Smooth muscle cell (in vitro differentiated cells): ENCODE results near the gene SUN2. TPM values are rescaled to one million over a fixed set of nuclear protein-coding genes. Genes with fewer than 3 reads are reported as not detected.

Source experiments
- DNase-seq: peaks from one replicate; lab custom pipeline; 2025; ENCODE audit not compliant: unreplicated experiment; lab: John Stamatoyannopoulos, UW
- H2AFZ ChIP-seq: fragments of 200-600 bp; sonication (generic); 2 replicates; pipeline ENCODE4 v1.6.0; 2016; ENCODE audit warnings: antibody characterized with exemption, low read depth, mild to moderate bottlenecking
- H3F3A ChIP-seq: fragments of 200-600 bp; sonication (generic); 2 replicates; pipeline ENCODE4 v1.6.0; 2017; ENCODE audit warnings: antibody characterized with exemption, low read depth
- H3K27ac ChIP-seq: fragments of 200-600 bp; sonication (generic); 2 replicates; pipeline ENCODE4 v1.5.1; 2016; ENCODE audit warnings: low read depth, mild to moderate bottlenecking
- H3K27me3 ChIP-seq: fragments of 200-600 bp; sonication (generic); 2 replicates; pipeline ENCODE4 v1.6.1; 2016; ENCODE audit warnings: low read depth, mild to moderate bottlenecking
- H3K36me3 ChIP-seq: fragments of 200-600 bp; sonication (generic); 2 replicates; pipeline ENCODE4 v1.5.1; 2016; ENCODE audit warnings: low read depth
- H3K4me1 ChIP-seq: fragments of 200-600 bp; sonication (generic); 2 replicates; pipeline ENCODE4 v1.5.1; 2016; ENCODE audit warnings: low read depth
- H3K4me2 ChIP-seq: fragments of 200-600 bp; sonication (generic); 2 replicates; pipeline ENCODE4 v1.6.0; 2016; ENCODE audit warnings: mild to moderate bottlenecking
- H3K4me3 ChIP-seq: fragments of 200-600 bp; sonication (generic); 2 replicates; pipeline ENCODE4 v1.5.1; 2016; ENCODE audit warnings: mild to moderate bottlenecking
- H3K79me2 ChIP-seq: fragments of 200-600 bp; sonication (generic); 2 replicates; pipeline ENCODE4 v1.6.0; 2016; ENCODE audit warnings: low read depth, mild to moderate bottlenecking
- H3K9ac ChIP-seq: fragments of 200-600 bp; sonication (generic); 2 replicates; pipeline ENCODE4 v1.6.0; 2016; ENCODE audit warnings: low read depth
- H3K9me3 ChIP-seq: fragments of 200-600 bp; sonication (generic); replicated peaks from 2 replicates; pipeline ENCODE4 v1.5.1; 2016; ENCODE audit warnings: low read depth
- H4K20me1 ChIP-seq: fragments of 200-600 bp; sonication (generic); 2 replicates; pipeline ENCODE4 v1.6.0; 2016; ENCODE audit warnings: low read depth
- WGBS: methylation state at CpG from one replicate; pipeline ENCODE4 v1.1.7; 2016; ENCODE audit warnings: low lambda C conversion rate; 5-methylcytosine and 5-hydroxymethylcytosine counted together
- polyA plus RNA-seq: library from polyadenylated mRNA; unstranded; fragments of >200 nt; fragmentation: Nextera tagmentation; extraction: Ambion mirVana; gene quantifications from 2 replicates; pipeline ENCODE4 v1.2.1, GENCODE V29; 2016
- total RNA-seq: library from RNA; depleted of rRNA; stranded (reverse); fragments of >200 nt; gene quantifications from 2 replicates; pipeline ENCODE4 v1.2.3, GENCODE V29; 2014
- TF ChIP-seq, protein P1 (sequence below): fragments of 200-600 bp; sonication (generic); IDR thresholded peaks from 2 replicates; pipeline ENCODE4 v1.5.1; 2017; ENCODE audit warnings: borderline replicate concordance, mild to moderate bottlenecking, antibody characterized with exemption; ENCODE audit not compliant: insufficient read depth, poor library complexity, severe bottlenecking

The SUN2 gene
- total and polyA plus RNA-seq, 2 experiments from 2014 or later = 59.1 to 71.7 TPM

GRCh38 chr22:38741576-38741975 lies 14.2 kb downstream of the SUN2 start:
- H3K9ac ChIP-seq = no peak overlapping the region
- TF ChIP-seq, protein P1, sequence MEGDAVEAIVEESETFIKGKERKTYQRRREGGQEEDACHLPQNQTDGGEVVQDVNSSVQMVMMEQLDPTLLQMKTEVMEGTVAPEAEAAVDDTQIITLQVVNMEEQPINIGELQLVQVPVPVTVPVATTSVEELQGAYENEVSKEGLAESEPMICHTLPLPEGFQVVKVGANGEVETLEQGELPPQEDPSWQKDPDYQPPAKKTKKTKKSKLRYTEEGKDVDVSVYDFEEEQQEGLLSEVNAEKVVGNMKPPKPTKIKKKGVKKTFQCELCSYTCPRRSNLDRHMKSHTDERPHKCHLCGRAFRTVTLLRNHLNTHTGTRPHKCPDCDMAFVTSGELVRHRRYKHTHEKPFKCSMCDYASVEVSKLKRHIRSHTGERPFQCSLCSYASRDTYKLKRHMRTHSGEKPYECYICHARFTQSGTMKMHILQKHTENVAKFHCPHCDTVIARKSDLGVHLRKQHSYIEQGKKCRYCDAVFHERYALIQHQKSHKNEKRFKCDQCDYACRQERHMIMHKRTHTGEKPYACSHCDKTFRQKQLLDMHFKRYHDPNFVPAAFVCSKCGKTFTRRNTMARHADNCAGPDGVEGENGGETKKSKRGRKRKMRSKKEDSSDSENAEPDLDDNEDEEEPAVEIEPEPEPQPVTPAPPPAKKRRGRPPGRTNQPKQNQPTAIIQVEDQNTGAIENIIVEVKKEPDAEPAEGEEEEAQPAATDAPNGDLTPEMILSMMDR = no peak
- H3K9me3 ChIP-seq = no peaks in the 10 kb centered on the region
- no peak overlapping the region for H3K27ac ChIP-seq
- DNase-seq = no peak
- H3F3A ChIP-seq = no peaks in the 10 kb centered on the region
- H4K20me1 ChIP-seq = no peaks in the 10 kb centered on the region
- no peak overlapping the region for H3K4me3 ChIP-seq
- WGBS = 95% methylated on average over 10 of the region's 10 CpGs
- no peaks in the 10 kb centered on the region for H3K79me2 ChIP-seq
- H3K4me1 ChIP-seq = no peaks in the 10 kb centered on the region
- H2AFZ ChIP-seq = no peak overlapping the region
- no peaks in the 10 kb centered on the region for H3K27me3 ChIP-seq
- H3K4me2 ChIP-seq = no peak overlapping the region
- peaks cover 9% of the 10 kb centered on the region for H3K36me3 ChIP-seq

DNA sequence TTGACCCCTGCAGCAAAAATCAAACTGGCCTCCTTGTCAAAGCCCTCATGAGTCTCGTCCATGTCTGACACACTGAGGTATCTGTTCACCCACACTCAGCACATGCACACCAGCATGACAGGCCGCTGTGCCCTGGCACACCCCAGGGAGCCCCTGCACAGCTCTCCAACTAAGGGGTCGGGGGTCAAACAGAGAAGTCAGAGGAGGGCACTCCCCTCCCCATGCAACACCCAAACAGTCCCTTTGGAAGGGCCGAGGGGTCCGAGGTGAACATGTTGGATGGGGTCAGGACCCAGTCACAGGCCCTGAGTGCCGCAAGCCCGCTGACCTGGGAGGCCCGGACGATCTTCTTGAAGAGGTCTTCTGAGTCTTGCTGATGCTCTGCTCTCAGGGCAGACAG lies 14.6 kb downstream of the SUN2 start:
- H3K79me2 ChIP-seq = no peaks in the 10 kb centered on the region
- H3K9me3 ChIP-seq = no peaks in the 10 kb centered on the region
- H3K4me1 ChIP-seq = no peaks in the 10 kb centered on the region
- no peak overlapping the region for H2AFZ ChIP-seq
- no peaks in the 10 kb centered on the region for H3K27me3 ChIP-seq
- H3K4me3 ChIP-seq = no peak overlapping the region
- peaks cover 9% of the 10 kb centered on the region for H3K36me3 ChIP-seq
- TF ChIP-seq, protein P1 = no peak
- WGBS = 94% methylated on average over 9 of the region's 9 CpGs
- H3K9ac ChIP-seq = no peak overlapping the region
- H3K27ac ChIP-seq = no peak overlapping the region
- H4K20me1 ChIP-seq = no peaks in the 10 kb centered on the region
- H3K4me2 ChIP-seq = no peak overlapping the region
- DNase-seq = no peak
- H3F3A ChIP-seq = no peaks in the 10 kb centered on the region

- DNase-seq = no peak
- 91% methylated on average over 8 of the region's 8 CpGs for WGBS
- Histone ChIP-seq H3K4me3 (no peak overlapping the region), H4K20me1 (no peaks in the 10 kb centered on the region), H3K36me3 (peaks cover 9% of the 10 kb centered on the region), H3K9ac (no peak overlapping the region), H2AFZ (no peak overlapping the region), H3K27me3 (no peaks in the 10 kb centered on the region), H3K27ac (no peak overlapping the region), H3K9me3 (no peaks in the 10 kb centered on the region), H3K79me2 (no peaks in the 10 kb centered on the region), H3K4me2 (no peak overlapping the region), H3F3A (no peaks in the 10 kb centered on the region), H3K4me1 (no peaks in the 10 kb centered on the region)
- TF ChIP-seq, protein P1 = no peak
These were observed 15.0 kb downstream of the SUN2 start for GRCh38 chr22:38740754-38741153.

DNA sequence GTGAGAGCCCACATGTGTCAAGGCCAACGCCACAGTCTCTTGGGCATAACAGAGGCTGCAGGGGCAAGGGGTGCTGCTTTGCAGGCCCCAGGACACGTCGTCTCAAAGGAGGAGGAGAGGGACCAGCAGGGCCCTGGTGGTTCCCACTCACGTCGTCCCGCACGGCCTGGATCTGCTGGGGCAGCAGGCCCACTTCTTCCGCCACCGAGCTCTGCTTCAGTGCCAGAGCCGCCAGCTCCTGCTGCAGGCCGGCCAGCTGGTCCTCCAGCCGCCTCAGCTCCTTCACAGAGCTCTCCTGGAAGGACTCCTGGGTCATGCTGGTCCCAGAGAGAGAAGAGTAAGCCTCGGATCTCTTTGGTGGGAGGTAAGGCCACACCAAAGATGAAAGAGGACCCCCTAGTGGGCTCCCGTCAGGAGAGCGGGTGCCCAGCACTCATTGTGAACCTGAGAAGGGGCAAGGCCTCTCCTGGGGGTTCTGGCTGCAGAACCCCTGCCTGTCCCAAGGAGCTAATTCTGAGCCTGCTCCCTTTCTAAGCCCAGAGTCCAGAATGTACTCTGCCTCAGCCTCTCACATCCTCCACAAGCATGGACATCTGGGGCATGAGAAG lies 15.6 kb downstream of the SUN2 start:
- Histone ChIP-seq H2AFZ (no peak overlapping the region), H3K79me2 (no peaks in the 10 kb centered on the region), H3K9ac (no peak overlapping the region), H3K27ac (no peak overlapping the region), H3K4me2 (no peak overlapping the region), H3K4me1 (no peaks in the 10 kb centered on the region), H3K36me3 (peaks cover 9% of the 10 kb centered on the region), H4K20me1 (no peaks in the 10 kb centered on the region), H3K4me3 (no peak overlapping the region), H3K9me3 (no peaks in the 10 kb centered on the region), H3K27me3 (no peaks in the 10 kb centered on the region), H3F3A (no peaks in the 10 kb centered on the region)
- TF ChIP-seq, protein P1 = no peak
- DNase-seq = no peak
- 98% methylated on average over 15 of the region's 15 CpGs for WGBS
